Left renal cortex interstitium (tissue), 4 donors: ENCODE results near the gene KRTAP12-1. TPM values are rescaled to one million over a fixed set of nuclear protein-coding genes. Genes with fewer than 3 reads are reported as not detected.
"Not testable (repeated sequence)": the region's sequence is repeated elsewhere in the genome, so short reads cannot be mapped to it uniquely, and the experiment has no call there.

ENCODE experiments used
- DNase-seq, 4 donors: peaks; one replicate each; pipeline ENCODE4 v3.0.0-alpha.2; 2013; ENCODE audit warnings: low read depth in 4 of 4, low spot score in 2 of 4, missing footprints in 1 of 4
- polyA plus RNA-seq, 4 donors: library from polyadenylated mRNA; unstranded; fragments of 120-200 nt; gene quantifications; one replicate each; pipeline ENCODE4 v1.2.1, GENCODE V29; 2013; ENCODE audit not compliant: insufficient read length in 4 of 4

KRTAP12-1 gene
- polyA plus RNA-seq, 4 donors = not detected

GRCh38 chr21:44648557-44649311 lies 33.2 kb downstream of the KRTAP12-1 start:
- no peak for DNase-seq

- DNase-seq = no peak
Measured at GRCh38 chr21:44647222-44647552, 34.8 kb downstream of the KRTAP12-1 start.

GRCh38 chr21:44646366-44647221 lies 35.4 kb downstream of the KRTAP12-1 start, which contains the start of gene KRTAP10-11:
KRTAP10-11 (plus strand) TSS chr21:44646414; CDS start chr21:44646459, 45 bp downstream.
- DNase-seq = not testable (repeated sequence)

- DNase-seq = no peak
Measured at GRCh38 chr21:44644878-44645277, 37.1 kb downstream of the KRTAP12-1 start.

- no peak for DNase-seq
Measured at GRCh38 chr21:44643741-44644310, 38.1 kb downstream of the KRTAP12-1 start.

GRCh38 chr21:44640761-44641160 lies 41.2 kb downstream of the KRTAP12-1 start:
- no peak for DNase-seq

- no peak for DNase-seq
Measured at GRCh38 chr21:44639331-44639655, 42.7 kb downstream of the KRTAP12-1 start.

GRCh38 chr21:44638506-44639330 lies 43.2 kb downstream of the KRTAP12-1 start:
- not testable (repeated sequence) for DNase-seq

GRCh38 chr21:44637851-44638348 lies 44.1 kb downstream of the KRTAP12-1 start:
- DNase-seq = not testable (repeated sequence)

- no peak for DNase-seq
Measured at GRCh38 chr21:44637018-44637850, 44.7 kb downstream of the KRTAP12-1 start, which contains the start of gene KRTAP10-10. KRTAP10-10 (plus strand) TSS chr21:44637356; CDS start chr21:44637418, 62 bp downstream.

- no peak for DNase-seq
Measured at GRCh38 chr21:44636209-44637017, 45.5 kb downstream of the KRTAP12-1 start.

GRCh38 chr21:44632067-44632466 lies 49.9 kb downstream of the KRTAP12-1 start:
- no peak for DNase-seq

Other genes with a start within 250 kb of the KRTAP12-1 start
- 1 to 10 TPM; 4.4 to 6.0 (median 5.0) TPM for gene LRRC3, start 226.7 kb downstream of the KRTAP12-1 start, polyA plus RNA-seq
- not detected for gene KRTAP10-1, start 142.0 kb downstream of the KRTAP12-1 start, polyA plus RNA-seq
- gene KRTAP10-2, start 130.7 kb downstream of the KRTAP12-1 start, polyA plus RNA-seq = not detected
- gene KRTAP10-3, start 123.4 kb downstream of the KRTAP12-1 start, polyA plus RNA-seq = not detected
- not detected for gene KRTAP10-4, start 108.4 kb downstream of the KRTAP12-1 start, polyA plus RNA-seq
- not detected for gene KRTAP10-5, start 101.6 kb downstream of the KRTAP12-1 start, polyA plus RNA-seq
- not detected for gene KRTAP10-6, start 89.7 kb downstream of the KRTAP12-1 start, polyA plus RNA-seq
- gene KRTAP10-7, start 81.6 kb downstream of the KRTAP12-1 start, polyA plus RNA-seq = not detected
- gene KRTAP10-8, start 70.1 kb downstream of the KRTAP12-1 start, polyA plus RNA-seq = not detected
- gene KRTAP10-9, start 55.1 kb downstream of the KRTAP12-1 start, polyA plus RNA-seq = not detected
- not detected for gene KRTAP10-10, start 44.8 kb downstream of the KRTAP12-1 start, polyA plus RNA-seq
- not detected for gene KRTAP10-11, start 35.7 kb downstream of the KRTAP12-1 start, polyA plus RNA-seq
- not detected for gene KRTAP12-4, start 27.5 kb downstream of the KRTAP12-1 start, polyA plus RNA-seq
- gene KRTAP12-3, start 24.2 kb downstream of the KRTAP12-1 start, polyA plus RNA-seq = not detected
- not detected for gene KRTAP12-2, start 15.2 kb downstream of the KRTAP12-1 start, polyA plus RNA-seq
- not detected for gene KRTAP10-12, start 15.0 kb upstream of the KRTAP12-1 start, polyA plus RNA-seq
- gene TSPEAR, start 29.4 kb upstream of the KRTAP12-1 start, polyA plus RNA-seq = 1 to 10 TPM in 2 of 4 donors, under 1 TPM in 2; 0.55 to 1.1 (median 0.80) TPM
- 100 to 1,000 TPM in 2 of 4 donors, 10 to 100 TPM in 2; 66.0 to 141 (median 107) TPM for gene UBE2G2, start 119.7 kb upstream of the KRTAP12-1 start, polyA plus RNA-seq
- 100 to 1,000 TPM in 3 of 4 donors, 10 to 100 TPM in 1; 99.6 to 121 (median 113) TPM for gene SUMO3, start 135.9 kb upstream of the KRTAP12-1 start, polyA plus RNA-seq
- gene PTTG1IP, start 191.5 kb upstream of the KRTAP12-1 start, polyA plus RNA-seq = 100 to 1,000 TPM; 260 to 303 (median 301) TPM
- gene ITGB2, start 238.7 kb upstream of the KRTAP12-1 start, polyA plus RNA-seq = 10 to 100 TPM in 3 of 4 donors, 1 to 10 TPM in 1; 9.2 to 21.6 (median 12.1) TPM